SJCRH30 (cell line): ENCODE data around the gene RBM17. TPM values are rescaled to one million over a fixed set of nuclear protein-coding genes. Genes with fewer than 3 reads are reported as not detected.

Experiments
- DNase-seq, 2 experiments: peaks; one replicate each; pipeline ENCODE4 v3.0.0-alpha.2; 2015 to 2020
- H3K27ac ChIP-seq: fragments of 250-450 bp; sonication (Bioruptor Pico); 2 replicates; pipeline ENCODE4 v1.5.1; 2020; ENCODE audit warnings: mild to moderate bottlenecking, moderate library complexity
- H3K27me3 ChIP-seq: fragments of 250-450 bp; sonication (Bioruptor Pico); 2 replicates; pipeline ENCODE4 v1.5.1; 2020; ENCODE audit warnings: mild to moderate bottlenecking, moderate library complexity
- H3K36me3 ChIP-seq: fragments of 250-450 bp; sonication (Bioruptor Pico); 2 replicates; pipeline ENCODE4 v1.5.1; 2020; ENCODE audit warnings: mild to moderate bottlenecking, moderate library complexity
- H3K4me1 ChIP-seq: fragments of 250-450 bp; sonication (Bioruptor Pico); 2 replicates; pipeline ENCODE4 v1.5.1; 2020; ENCODE audit warnings: mild to moderate bottlenecking, moderate library complexity
- H3K4me3 ChIP-seq: fragments of 250-450 bp; sonication (Bioruptor Pico); 2 replicates; pipeline ENCODE4 v1.5.1; 2020; ENCODE audit warnings: mild to moderate bottlenecking, moderate library complexity
- H3K9me3 ChIP-seq: fragments of 250-450 bp; sonication (Bioruptor Pico); replicated peaks from 2 replicates; pipeline ENCODE4 v1.5.1; 2020; ENCODE audit warnings: mild to moderate bottlenecking, moderate library complexity
- total RNA-seq: library from RNA; depleted of rRNA; stranded (reverse); fragments of >200 nt; shearing (Covaris generic); gene quantifications from 2 replicates; pipeline ENCODE4 v1.2.3, GENCODE V29; 2014

RBM17 gene
- total RNA-seq, 1 experiment from 2014 or later, result 59.8 TPM

GRCh38 chr10:6108631-6109443 lies 20.0 kb downstream of the RBM17 start:
- Histone ChIP-seq H3K4me3 (no peak overlapping the region), H3K4me1 (no peaks in the 10 kb centered on the region), H3K36me3 (peaks cover 51% of the 10 kb centered on the region), H3K9me3 (no peaks in the 10 kb centered on the region), H3K27ac (no peak overlapping the region), H3K27me3 (no peaks in the 10 kb centered on the region)
- peak in 1 of 2 experiments; percentile 46 for DNase-seq

- DNase-seq, result no peak
- Histone ChIP-seq H3K4me1 (no peaks in the 10 kb centered on the region), H3K27ac (no peak overlapping the region), H3K36me3 (peaks cover 54% of the 10 kb centered on the region), H3K4me3 (no peak overlapping the region), H3K27me3 (no peaks in the 10 kb centered on the region), H3K9me3 (no peaks in the 10 kb centered on the region)
These were observed 20.6 kb downstream of the RBM17 start for GRCh38 chr10:6109444-6109775.

- peaks cover 57% of the 10 kb centered on the region for H3K36me3 ChIP-seq
- no peak for DNase-seq
- H3K4me3 ChIP-seq, result no peak overlapping the region
- no peaks in the 10 kb centered on the region for H3K9me3 ChIP-seq
- no peaks in the 10 kb centered on the region for H3K27me3 ChIP-seq
- H3K4me1 ChIP-seq, result no peaks in the 10 kb centered on the region
- no peak overlapping the region for H3K27ac ChIP-seq
These were observed 21.3 kb downstream of the RBM17 start for GRCh38 chr10:6110136-6110535.

GRCh38 chr10:6112893-6113292 lies 24.1 kb downstream of the RBM17 start:
- Histone ChIP-seq H3K27me3 (no peaks in the 10 kb centered on the region), H3K27ac (no peak overlapping the region), H3K9me3 (no peaks in the 10 kb centered on the region), H3K36me3 (peaks cover 52% of the 10 kb centered on the region), H3K4me3 (no peak overlapping the region), H3K4me1 (no peaks in the 10 kb centered on the region)
- DNase-seq, result no peak

- DNase-seq, result no peak
- H3K4me3 ChIP-seq, result no peak overlapping the region
- no peak overlapping the region for H3K27ac ChIP-seq
These were observed 25.5 kb downstream of the RBM17 start for GRCh38 chr10:6114299-6114698.

GRCh38 chr10:6114805-6115341 lies 26.0 kb downstream of the RBM17 start:
- H3K36me3 ChIP-seq, result peaks cover 34% of the 10 kb centered on the region
- no peak overlapping the region for H3K4me3 ChIP-seq
- no peaks in the 10 kb centered on the region for H3K9me3 ChIP-seq
- DNase-seq, result no peak
- no peaks in the 10 kb centered on the region for H3K4me1 ChIP-seq
- H3K27me3 ChIP-seq, result no peaks in the 10 kb centered on the region
- H3K27ac ChIP-seq, result no peak overlapping the region

More at GRCh38 chr10:6114299-6114698, 25.5 kb downstream of the RBM17 start:
- Histone ChIP-seq H3K36me3 (peaks cover 40% of the 10 kb centered on the region), H3K4me1 (no peaks in the 10 kb centered on the region), H3K27me3 (no peaks in the 10 kb centered on the region), H3K9me3 (no peaks in the 10 kb centered on the region)

GRCh38 chr10:6115411-6115810 lies 26.6 kb downstream of the RBM17 start:
- no peak overlapping the region for H3K4me3 ChIP-seq
- no peak overlapping the region for H3K27ac ChIP-seq
- no peaks in the 10 kb centered on the region for H3K27me3 ChIP-seq
- H3K4me1 ChIP-seq, result no peaks in the 10 kb centered on the region
- H3K36me3 ChIP-seq, result peaks cover 30% of the 10 kb centered on the region
- H3K9me3 ChIP-seq, result no peaks in the 10 kb centered on the region
- DNase-seq, result no peak

GRCh38 chr10:6115824-6116350 lies 27.1 kb downstream of the RBM17 start:
- Histone ChIP-seq H3K4me1 (no peaks in the 10 kb centered on the region), H3K36me3 (peaks cover 26% of the 10 kb centered on the region), H3K27ac (no peak overlapping the region), H3K27me3 (no peaks in the 10 kb centered on the region), H3K4me3 (no peak overlapping the region), H3K9me3 (no peaks in the 10 kb centered on the region)
- DNase-seq, result no peak

GRCh38 chr10:6116806-6117205 lies 28.0 kb downstream of the RBM17 start:
- no peaks in the 10 kb centered on the region for H3K9me3 ChIP-seq
- DNase-seq, result no peak
- H3K4me1 ChIP-seq, result no peaks in the 10 kb centered on the region
- H3K36me3 ChIP-seq, result peaks cover 26% of the 10 kb centered on the region
- H3K4me3 ChIP-seq, result no peak overlapping the region
- H3K27ac ChIP-seq, result no peak overlapping the region
- H3K27me3 ChIP-seq, result no peaks in the 10 kb centered on the region

GRCh38 chr10:6117711-6118110 lies 28.9 kb downstream of the RBM17 start:
- Histone ChIP-seq H3K9me3 (no peaks in the 10 kb centered on the region), H3K36me3 (peaks cover 22% of the 10 kb centered on the region), H3K27me3 (no peaks in the 10 kb centered on the region), H3K4me1 (no peaks in the 10 kb centered on the region), H3K4me3 (no peak overlapping the region), H3K27ac (no peak overlapping the region)
- DNase-seq, result no peak

- no peak for DNase-seq
- no peaks in the 10 kb centered on the region for H3K9me3 ChIP-seq
- no peak overlapping the region for H3K27ac ChIP-seq
- no peaks in the 10 kb centered on the region for H3K4me1 ChIP-seq
- H3K4me3 ChIP-seq, result no peak overlapping the region
- H3K36me3 ChIP-seq, result peaks cover 9% of the 10 kb centered on the region
- H3K27me3 ChIP-seq, result no peaks in the 10 kb centered on the region
These were observed 30.6 kb downstream of the RBM17 start for GRCh38 chr10:6119423-6119822.

- peaks cover 7% of the 10 kb centered on the region for H3K36me3 ChIP-seq
- H3K27me3 ChIP-seq, result no peaks in the 10 kb centered on the region
- peaks cover 4% of the 10 kb centered on the region; the same call in 1 of the 2 replicates for H3K4me1 ChIP-seq
- no peaks in the 10 kb centered on the region for H3K9me3 ChIP-seq
- DNase-seq, result no peak
- no peak overlapping the region for H3K27ac ChIP-seq
- H3K4me3 ChIP-seq, result no peak overlapping the region
These were observed 31.1 kb downstream of the RBM17 start for GRCh38 chr10:6119962-6120361.

GRCh38 chr10:6120691-6121090 lies 31.9 kb downstream of the RBM17 start:
- Histone ChIP-seq H3K27ac (no peak overlapping the region), H3K9me3 (no peaks in the 10 kb centered on the region), H3K36me3 (peaks cover 3% of the 10 kb centered on the region; the same call in 1 of the 2 replicates), H3K4me1 (peaks cover 6% of the 10 kb centered on the region; the same call in 1 of the 2 replicates), H3K4me3 (no peak overlapping the region), H3K27me3 (no peaks in the 10 kb centered on the region)
- peak in 1 of 2 experiments; percentile 22 for DNase-seq

- no peak overlapping the region for H3K4me3 ChIP-seq
- H3K4me1 ChIP-seq, result peaks cover 6% of the 10 kb centered on the region; the same call in 1 of the 2 replicates
- no peak overlapping the region for H3K27ac ChIP-seq
- H3K36me3 ChIP-seq, result no peaks in the 10 kb centered on the region
- no peaks in the 10 kb centered on the region for H3K27me3 ChIP-seq
- DNase-seq, result no peak
- H3K9me3 ChIP-seq, result no peaks in the 10 kb centered on the region
These were observed 32.3 kb downstream of the RBM17 start for GRCh38 chr10:6121146-6121545.

GRCh38 chr10:6123532-6123931 lies 34.7 kb downstream of the RBM17 start:
- Histone ChIP-seq H3K4me1 (peaks cover 6% of the 10 kb centered on the region; the same call in 1 of the 2 replicates), H3K27ac (no peak overlapping the region), H3K36me3 (no peaks in the 10 kb centered on the region), H3K9me3 (no peaks in the 10 kb centered on the region), H3K27me3 (no peaks in the 10 kb centered on the region), H3K4me3 (no peak overlapping the region)
- DNase-seq, result no peak
